SH-SY5Y (cell line): ENCODE data around the gene UBE2E3.

Experiments used
- GATA2 ChIP-seq: IDR thresholded peaks from 2 replicates; pipeline ENCODE4 v1.6.1; 2011; ENCODE audit warnings: mild to moderate bottlenecking, low read depth, low read length
- GATA3 ChIP-seq: IDR thresholded peaks from 2 replicates; pipeline ENCODE4 v1.6.1; 2011; ENCODE audit warnings: low read depth, mild to moderate bottlenecking, low read length, moderate library complexity

UBE2E3 gene

GRCh38 chr2:181070836-181071200 is 90.4 kb downstream of the UBE2E3 start:
- TF ChIP-seq GATA3 (no peak), GATA2 (no peak)

- TF ChIP-seq GATA2, result no peak
- TF ChIP-seq GATA3, result no peak
Measured at GRCh38 chr2:181072486-181073235, 92.3 kb downstream of the UBE2E3 start.

GRCh38 chr2:181073896-181074295 is 93.5 kb downstream of the UBE2E3 start:
- TF ChIP-seq GATA3 (no peak), GATA2 (no peak)

- TF ChIP-seq GATA3, result no peak
- no peak for TF ChIP-seq GATA2
Measured at GRCh38 chr2:181074457-181074856, 94.1 kb downstream of the UBE2E3 start.

GRCh38 chr2:181076658-181077057 is 96.3 kb downstream of the UBE2E3 start:
- TF ChIP-seq GATA2 (no peak), GATA3 (no peak)

- TF ChIP-seq GATA3 (no peak), GATA2 (no peak)
Measured at GRCh38 chr2:181077128-181077709, 96.8 kb downstream of the UBE2E3 start.

- TF ChIP-seq GATA3 (no peak), GATA2 (no peak)
Measured at GRCh38 chr2:181083140-181083539, 102.7 kb downstream of the UBE2E3 start.

- TF ChIP-seq GATA2 (no peak), GATA3 (no peak)
Measured at GRCh38 chr2:181085734-181086133, 105.3 kb downstream of the UBE2E3 start.

GRCh38 chr2:181095486-181095885 is 115.1 kb downstream of the UBE2E3 start:
- no peak for TF ChIP-seq GATA2
- TF ChIP-seq GATA3, result no peak

GRCh38 chr2:181103659-181104058 is 123.3 kb downstream of the UBE2E3 start:
- no peak for TF ChIP-seq GATA3
- TF ChIP-seq GATA2, result no peak

- TF ChIP-seq GATA2 (no peak), GATA3 (no peak)
Measured at GRCh38 chr2:181104512-181105115, 124.2 kb downstream of the UBE2E3 start.

GRCh38 chr2:181105562-181105961 is 125.2 kb downstream of the UBE2E3 start:
- TF ChIP-seq GATA2, result no peak

- TF ChIP-seq GATA3 (peak; percentile 43; the same call in 1 of the 2 replicates), GATA2 (peak; percentile 79)
Measured at GRCh38 chr2:181106229-181106628, 125.8 kb downstream of the UBE2E3 start.

- TF ChIP-seq GATA2, result no peak
- no peak for TF ChIP-seq GATA3
Measured at GRCh38 chr2:181106789-181107627, 126.6 kb downstream of the UBE2E3 start.
